Fibroblast of skin of left biceps (primary cell): ENCODE measurements around the gene SYF2.
"Not testable (repeated sequence)": the region's sequence is repeated elsewhere in the genome, so short reads cannot be mapped to it uniquely, and the experiment has no call there.

Experiments used
- DNase-seq, 2 experiments: peaks; one replicate each; pipeline ENCODE4 v3.0.0-alpha.2; 2013; ENCODE audit warnings: low read depth in 2 of 2

SYF2 gene

GRCh38 chr1:25206201-25206600 lies 26.1 kb downstream of the SYF2 start:
- no peak for DNase-seq

GRCh38 chr1:25205786-25206185 lies 26.5 kb downstream of the SYF2 start:
- no peak for DNase-seq

GRCh38 chr1:25204797-25205480 lies 27.4 kb downstream of the SYF2 start:
- peak; percentile 60 to 72 for DNase-seq

- DNase-seq, result no peak
Measured at GRCh38 chr1:25201006-25201405, 31.3 kb downstream of the SYF2 start.

GRCh38 chr1:25199819-25200620 lies 32.3 kb downstream of the SYF2 start:
- DNase-seq, result no peak

- DNase-seq, result no peak
Measured at GRCh38 chr1:25198663-25199252, 33.5 kb downstream of the SYF2 start.

- DNase-seq, result no peak
Measured at GRCh38 chr1:25197982-25198662, 34.2 kb downstream of the SYF2 start.

GRCh38 chr1:25197235-25197975 lies 34.9 kb downstream of the SYF2 start:
- DNase-seq, result no peak

GRCh38 chr1:25196830-25197229 lies 35.5 kb downstream of the SYF2 start:
- no peak for DNase-seq

- no peak for DNase-seq
Measured at GRCh38 chr1:25195835-25196234, 36.5 kb downstream of the SYF2 start.

- DNase-seq, result no peak
Measured at GRCh38 chr1:25194572-25195020, 37.7 kb downstream of the SYF2 start.

- no peak for DNase-seq
Measured at GRCh38 chr1:25194054-25194453, 38.2 kb downstream of the SYF2 start.

- DNase-seq, result no peak
Measured at GRCh38 chr1:25193229-25193628, 39.1 kb downstream of the SYF2 start.

GRCh38 chr1:25192154-25192553 lies 40.1 kb downstream of the SYF2 start:
- DNase-seq, result no peak

- DNase-seq, result no peak
Measured at GRCh38 chr1:25190260-25190659, 42.0 kb downstream of the SYF2 start.

- DNase-seq, result not testable (repeated sequence)
Measured at GRCh38 chr1:25187904-25188303, 44.4 kb downstream of the SYF2 start.

- DNase-seq, result no peak
Measured at GRCh38 chr1:25187077-25187476, 45.2 kb downstream of the SYF2 start.

GRCh38 chr1:25186161-25187007 lies 45.9 kb downstream of the SYF2 start:
- DNase-seq, result no peak

GRCh38 chr1:25185409-25186160 lies 46.7 kb downstream of the SYF2 start:
- no peak for DNase-seq
